ENCODE results near the gene SLC41A1.

GRCh38 chr1:205852969-205853368 is 40.0 kb upstream of the SLC41A1 start:
- TF ChIP-seq CTCF (IDR thresholded peaks at IDR 0.05), result no peak
- no peak for TF ChIP-seq EP300 (IDR thresholded peaks at IDR 0.05; ENCODE audit: low read depth)
- no peak for TF ChIP-seq POLR2A (IDR thresholded peaks at IDR 0.05)
- TF ChIP-seq POLR2AphosphoS5 (IDR thresholded peaks at IDR 0.05), result no peak
